ENCODE data around the gene DLST.

Gene DLST

DNA sequence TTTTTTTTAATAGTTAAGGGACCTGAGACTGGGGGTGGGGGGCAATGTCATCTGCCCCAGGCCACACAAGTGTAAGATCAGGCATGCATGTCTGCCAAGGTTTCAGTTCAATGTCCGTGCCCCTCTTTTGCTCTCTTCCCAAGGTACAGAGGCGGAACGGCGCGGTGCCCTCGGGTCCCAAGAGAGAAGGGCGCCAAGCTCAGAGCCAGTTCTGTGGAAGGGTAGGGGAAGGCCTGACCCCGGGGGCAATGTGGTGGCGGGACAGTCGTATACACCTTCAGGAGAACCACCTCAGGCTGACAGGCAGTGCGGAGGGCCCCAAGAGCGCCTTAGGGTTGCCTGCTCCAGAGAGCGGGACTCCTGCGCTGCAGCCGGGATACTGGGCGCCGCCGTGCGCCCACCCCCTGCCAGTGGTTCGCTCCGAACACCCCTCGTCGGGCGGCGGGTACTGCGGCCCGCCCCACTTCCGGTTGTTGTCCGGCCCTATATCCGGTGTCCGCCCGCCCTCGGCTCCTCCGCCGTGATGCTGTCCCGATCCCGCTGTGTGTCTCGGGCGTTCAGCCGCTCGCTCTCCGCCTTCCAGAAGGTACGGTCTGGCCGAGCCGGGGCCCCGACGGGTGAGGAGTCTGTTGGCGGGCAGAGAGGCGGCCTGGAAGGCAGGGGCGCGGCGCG lies at the start of gene DLST:
Gene DLST (plus strand): TSS at position 486 of the 672 bp plus-strand sequence. CDS start 38 bp downstream, at position 524.
- peak; percentile 90 for DNase-seq (ENCODE audit: low spot score)

DNA sequence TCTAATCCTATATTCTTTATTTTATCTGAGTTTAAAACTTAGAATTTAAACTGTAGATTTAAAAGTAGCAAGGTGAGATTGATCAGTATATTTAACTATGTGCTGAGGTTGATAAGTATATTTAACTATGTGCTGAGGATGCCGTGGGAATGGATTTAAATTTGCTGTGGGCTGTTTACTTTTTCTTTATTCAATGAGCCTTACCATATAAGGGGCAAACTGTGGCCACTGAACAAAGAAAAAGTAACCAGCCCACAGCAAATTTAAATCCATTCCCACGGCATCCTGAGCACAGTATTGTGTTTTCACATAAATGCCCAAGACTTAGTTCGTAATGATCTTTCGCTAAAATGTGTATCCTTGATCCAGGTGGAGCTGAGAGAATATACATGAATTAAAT lies 48.9 kb upstream of the DLST start:
- no peak for DNase-seq (ENCODE audit: low spot score)

DNA sequence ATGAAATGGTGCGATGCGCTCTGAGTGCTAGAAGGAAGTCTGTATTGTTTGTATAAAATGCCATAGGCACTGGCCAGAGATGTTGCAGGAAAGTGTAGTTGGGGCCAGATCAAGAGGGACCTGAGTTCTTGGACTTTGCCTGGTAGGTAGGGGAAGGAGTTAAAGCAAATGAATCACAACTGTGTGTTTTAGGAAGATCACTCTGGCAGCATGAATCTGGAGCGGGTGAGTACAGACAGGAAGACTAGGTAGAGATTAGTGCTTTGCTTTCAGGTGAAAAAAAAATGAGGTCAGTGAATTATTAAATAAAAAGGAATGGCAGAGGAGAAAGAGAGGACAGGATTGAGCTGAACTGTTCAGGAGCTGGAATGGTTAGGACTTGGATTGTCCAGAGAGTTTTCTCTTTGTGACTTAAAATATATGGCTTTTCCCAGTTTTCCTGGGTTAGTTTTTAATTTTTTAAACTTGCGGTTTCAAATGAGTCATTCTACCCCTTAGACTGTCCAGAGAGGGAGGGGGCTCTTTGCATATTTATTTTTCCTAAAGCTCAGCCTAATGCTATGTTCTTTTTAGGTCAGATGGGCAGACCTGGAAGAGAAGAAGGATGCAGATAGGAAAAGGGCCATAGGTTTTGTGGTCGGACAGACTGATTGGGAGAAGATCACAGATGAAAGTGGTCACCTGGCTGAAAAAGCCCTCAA lies 46.9 kb upstream of the DLST start:
- DNase-seq (ENCODE audit: low spot score): no peak

DNA sequence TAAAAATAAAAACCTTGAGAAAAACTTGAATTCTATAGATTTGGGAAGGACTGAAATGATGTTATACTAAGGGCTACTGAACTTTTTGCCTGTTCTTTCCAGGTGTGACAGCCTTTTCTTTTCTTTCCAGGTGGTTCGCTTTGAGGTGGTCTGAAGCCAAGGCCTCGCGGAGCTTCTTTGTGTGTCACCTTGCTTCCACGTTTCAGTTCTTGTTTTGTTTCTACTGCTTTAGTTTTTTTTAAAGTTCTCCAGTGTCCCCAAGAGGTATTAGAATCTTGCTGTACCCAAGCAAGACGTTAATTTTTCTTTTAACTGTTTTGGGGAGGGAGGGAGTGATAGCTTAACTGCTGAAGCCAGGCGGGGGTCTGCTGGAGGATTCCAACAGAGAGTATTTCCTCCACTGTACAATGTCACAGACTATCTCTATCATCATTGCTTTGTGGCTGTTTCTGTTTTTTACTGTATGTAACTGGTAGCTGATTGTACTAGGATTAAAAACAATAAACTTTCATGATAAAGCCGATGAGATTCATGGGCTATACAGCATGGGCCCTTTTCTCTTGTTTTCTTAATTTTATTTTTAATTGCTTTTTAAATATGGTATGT lies 46.0 kb upstream of the DLST start:
- DNase-seq (ENCODE audit: low spot score): no peak

DNA sequence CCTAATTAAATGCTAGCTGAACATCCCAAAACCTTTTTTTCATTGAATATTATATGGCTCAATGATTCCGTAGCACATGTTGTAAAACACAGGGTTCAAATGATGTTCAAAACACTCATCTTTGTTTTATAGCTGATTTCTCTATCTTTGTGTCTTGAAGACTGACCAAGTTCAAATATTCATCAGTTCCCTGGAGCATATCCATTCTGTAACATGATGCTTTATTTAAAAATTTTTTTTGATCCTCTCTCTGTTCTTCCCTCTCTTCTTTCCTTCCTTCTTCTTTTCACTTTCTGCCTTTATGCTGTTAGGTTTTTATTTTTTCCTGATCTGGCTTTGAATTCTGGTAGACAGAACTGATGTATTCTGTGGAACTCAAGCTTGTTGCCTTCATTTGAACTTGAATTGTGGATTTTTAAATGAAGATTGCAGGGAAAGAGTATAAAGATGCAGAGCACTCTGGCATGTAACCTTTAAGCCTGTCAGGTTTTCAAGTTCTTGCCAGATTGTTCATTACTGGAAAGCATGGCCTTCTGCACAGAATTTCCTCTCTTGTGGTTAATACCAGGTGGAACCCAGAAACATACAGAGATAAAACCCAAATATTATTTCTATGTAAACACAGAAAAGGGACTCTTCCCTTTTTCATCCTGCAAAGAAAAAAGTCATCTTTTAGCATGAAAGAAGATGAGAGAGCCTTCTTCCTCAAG lies 45.3 kb upstream of the DLST start:
- DNase-seq (ENCODE audit: low spot score): no peak

DNA sequence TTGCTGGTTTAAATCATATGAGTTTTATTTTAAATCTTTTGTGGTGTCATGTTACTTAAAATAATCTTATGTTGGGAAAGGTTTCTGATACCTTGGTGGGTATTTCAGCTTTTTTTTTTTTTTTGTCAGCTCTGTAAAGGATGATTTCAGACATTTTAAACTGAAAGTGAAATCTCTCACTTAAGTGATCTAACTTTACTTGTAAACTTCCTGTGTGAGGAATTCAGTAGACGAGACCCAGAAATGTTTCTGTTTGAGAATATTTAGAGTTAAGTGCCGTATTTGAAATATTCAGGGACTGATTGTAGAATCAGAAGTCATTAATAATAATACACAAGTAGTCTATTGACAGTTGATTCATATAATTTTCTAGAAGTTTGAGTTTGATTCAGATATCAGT lies 43.5 kb upstream of the DLST start:
- DNase-seq (ENCODE audit: low spot score): no peak

DNA sequence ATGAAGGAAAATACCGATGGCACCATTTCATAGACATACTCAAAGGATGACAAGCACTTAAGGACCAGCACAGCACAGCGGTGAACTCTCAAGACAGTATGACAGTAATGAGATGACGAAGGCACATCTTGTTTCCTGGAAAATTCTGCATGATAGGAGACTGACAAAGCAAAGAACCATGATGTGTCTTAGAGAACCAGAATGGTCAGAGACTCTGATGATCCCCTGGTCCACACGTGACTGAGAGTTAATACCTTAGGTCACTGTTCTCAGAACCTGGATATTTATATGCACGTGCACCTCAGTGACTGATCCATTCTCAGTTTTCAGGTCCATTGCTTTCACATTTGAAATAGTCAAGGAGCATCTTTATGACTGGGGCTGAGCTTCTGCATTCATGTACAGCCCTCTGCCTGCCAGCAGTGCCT lies 41.1 kb upstream of the DLST start:
- no peak for DNase-seq (ENCODE audit: low spot score)

DNA sequence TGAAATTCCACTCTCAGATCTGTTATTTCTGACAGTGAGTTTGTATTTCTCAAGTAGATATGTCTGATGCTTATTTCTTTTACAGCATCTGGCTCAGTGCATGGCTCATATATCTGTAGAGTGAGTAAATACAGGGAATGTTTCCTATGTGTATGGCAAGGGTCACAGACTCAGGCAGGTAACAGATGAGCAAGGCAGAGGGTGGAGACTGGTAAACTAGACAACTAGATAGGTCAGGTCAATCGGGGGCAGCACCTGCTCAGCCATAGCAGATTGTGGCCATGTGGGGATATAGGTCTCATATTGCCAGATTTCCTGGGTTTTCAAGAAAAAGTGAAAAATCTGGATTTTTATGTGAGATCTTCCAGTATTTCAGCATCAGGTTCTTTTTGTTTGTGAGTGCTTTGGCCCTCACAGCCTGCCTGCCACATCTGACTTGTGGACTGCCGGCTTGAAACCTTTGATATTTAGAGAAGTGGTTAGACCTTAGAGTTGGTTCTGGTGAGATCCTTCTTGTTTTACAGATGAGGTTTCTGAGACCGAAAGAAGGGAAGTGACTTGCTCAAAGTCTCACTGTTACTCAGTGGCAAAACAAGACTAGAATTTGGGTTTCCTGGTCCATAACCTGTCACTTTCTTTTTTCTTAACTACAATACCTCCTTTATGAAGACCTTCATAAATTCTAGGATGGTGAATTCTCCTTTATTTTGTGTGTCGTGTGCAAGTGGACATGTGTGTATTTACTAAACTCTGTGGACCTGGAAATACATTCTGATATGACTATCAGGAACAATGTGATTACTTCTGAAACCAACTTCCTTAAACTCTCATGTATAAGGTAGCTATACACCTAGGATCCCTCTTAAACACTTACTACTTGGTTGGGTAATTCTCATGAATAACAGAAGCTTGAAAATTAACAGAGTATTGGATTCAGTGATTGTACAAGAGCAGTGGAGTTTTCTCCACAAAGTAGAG lies 40.2 kb upstream of the DLST start:
- DNase-seq (ENCODE audit: low spot score): no peak

DNA sequence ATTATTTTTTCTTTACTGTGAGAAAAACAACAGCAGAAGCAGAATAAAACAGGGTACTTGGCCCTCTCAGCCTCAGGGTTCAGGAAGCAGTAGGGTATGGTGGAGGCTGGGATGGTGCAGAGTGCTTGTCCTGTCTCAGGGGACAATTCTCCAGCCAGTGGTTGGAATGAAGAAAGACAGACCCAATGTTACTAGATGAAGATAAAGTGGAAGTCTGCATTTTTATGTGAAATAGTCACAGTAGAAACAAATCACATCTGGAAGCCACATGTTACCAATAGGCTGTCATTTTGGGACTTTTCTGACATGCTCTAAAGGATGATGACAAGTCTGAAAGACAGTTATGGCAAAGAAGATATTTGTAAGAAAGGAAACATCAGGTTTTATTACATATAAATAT lies 38.1 kb upstream of the DLST start:
- DNase-seq (ENCODE audit: low spot score): no peak

DNA sequence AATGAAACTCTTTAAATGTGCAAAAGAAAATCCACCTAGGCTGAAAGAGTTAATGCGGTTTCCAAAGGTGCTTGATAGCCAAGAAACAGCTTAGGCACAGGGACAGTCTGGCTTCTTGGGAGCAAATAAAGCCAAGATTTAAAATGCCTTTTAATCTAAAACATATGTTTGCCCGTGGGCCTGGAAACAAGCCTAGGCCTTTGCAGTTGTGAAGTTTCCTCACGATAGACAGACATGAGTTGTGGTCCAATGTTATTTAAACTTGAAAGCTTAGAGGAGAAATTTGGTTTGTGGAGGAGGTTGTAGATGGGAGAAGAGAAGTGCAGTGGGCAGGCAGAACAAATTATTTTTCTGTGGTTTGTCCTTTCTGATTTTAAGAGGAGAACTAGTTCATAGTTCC lies 35.5 kb upstream of the DLST start:
- DNase-seq (ENCODE audit: low spot score): no peak

DNA sequence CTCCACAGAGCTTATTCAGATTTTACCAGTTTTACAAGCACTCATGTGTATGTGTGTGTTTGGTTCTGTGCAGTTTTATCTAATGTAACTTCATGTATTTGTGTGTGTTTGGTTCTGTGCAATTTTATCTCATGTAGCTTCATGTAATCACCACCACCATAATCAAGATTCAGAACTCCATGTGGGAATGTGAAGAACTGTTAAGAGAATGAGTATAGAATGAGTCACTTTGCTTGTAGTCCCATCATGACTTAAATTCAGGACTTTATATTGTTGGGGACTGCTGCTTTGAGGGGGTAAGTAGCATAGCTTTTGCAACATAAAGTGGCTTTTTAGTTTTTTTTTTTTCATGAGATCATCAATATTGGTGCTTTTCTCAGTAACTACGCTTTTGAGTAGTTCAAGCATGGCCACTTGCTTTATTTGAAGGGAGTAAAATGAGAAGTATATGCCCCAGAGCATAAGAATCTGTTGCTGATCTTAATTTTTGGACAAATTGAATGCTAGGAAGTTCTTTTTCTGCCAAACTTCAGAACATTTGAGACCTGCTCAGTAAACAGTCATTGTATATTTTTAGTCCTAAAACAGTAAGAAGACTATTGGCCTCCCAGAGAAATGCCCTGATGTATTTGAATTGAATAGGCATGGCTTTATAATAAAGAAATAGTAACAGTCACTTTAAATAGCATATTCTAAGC lies 34.6 kb upstream of the DLST start:
- no peak for DNase-seq (ENCODE audit: low spot score)

DNA sequence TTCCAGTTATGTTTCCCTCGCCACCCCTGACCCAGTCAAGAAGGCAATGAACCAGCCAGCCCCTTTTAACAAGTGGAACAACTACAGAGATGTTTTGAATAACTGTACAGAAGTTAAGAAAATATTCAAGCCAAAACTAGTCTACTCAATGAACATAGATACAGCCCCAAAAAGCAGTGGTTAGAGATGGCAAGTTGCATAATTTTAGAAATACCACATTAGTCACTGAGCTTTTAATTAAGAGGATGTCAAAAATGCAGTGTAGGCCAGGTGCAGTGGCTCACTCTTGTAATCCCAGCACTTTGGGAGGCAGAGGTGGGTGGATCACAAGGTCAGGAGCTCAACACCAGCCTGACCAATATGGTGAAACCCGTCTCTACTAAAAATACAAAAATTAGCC lies 32.9 kb upstream of the DLST start:
- no peak for DNase-seq (ENCODE audit: low spot score)

DNA sequence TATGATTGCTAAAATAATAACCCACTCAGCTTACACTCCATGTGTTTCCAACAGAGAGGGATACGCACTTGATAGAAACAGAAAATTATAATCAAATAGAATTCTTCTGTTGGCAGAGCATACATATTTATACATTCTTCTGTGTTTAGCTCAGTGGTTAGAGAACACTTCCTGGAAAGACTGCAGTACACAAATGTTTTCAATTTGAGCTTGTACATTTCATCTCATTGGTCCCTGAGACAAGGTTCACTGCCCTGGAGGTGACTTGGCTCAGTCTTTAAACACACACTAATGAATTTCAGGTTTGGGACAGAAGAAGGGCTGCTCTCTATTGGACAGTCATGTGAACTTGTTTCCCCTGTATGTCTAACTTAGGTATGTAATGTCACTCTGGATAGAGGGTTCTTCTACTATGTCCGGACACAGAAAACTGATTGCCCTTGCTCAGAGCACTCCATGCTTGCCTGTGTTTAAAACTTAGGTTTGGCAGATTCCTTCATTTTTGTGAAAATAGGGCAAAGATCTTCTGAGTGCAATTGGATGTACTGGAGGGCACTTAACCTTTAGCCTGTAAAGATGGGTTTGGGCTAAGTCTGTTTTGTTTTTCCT lies 28.7 kb upstream of the DLST start:
- no peak for DNase-seq (ENCODE audit: low spot score)

DNA sequence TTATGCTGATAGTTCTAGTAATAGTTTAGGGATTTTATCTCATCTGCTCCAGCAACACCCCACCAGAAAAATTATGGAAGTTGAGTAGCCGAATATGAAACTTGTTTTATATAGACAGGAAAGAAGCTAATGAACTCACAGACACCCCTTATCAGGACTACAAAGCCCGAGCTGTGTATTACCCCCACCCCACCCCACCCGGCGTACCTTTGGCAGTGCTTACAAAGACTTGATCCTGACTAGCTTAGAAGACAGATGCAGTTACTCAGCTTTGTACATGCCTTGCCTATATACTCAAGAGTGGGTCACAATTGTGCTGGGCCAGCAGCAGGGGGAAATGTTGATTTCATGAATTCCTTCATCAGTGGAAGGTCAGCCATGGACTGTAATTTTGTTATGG lies 28.1 kb upstream of the DLST start:
- DNase-seq (ENCODE audit: low spot score): no peak

DNA sequence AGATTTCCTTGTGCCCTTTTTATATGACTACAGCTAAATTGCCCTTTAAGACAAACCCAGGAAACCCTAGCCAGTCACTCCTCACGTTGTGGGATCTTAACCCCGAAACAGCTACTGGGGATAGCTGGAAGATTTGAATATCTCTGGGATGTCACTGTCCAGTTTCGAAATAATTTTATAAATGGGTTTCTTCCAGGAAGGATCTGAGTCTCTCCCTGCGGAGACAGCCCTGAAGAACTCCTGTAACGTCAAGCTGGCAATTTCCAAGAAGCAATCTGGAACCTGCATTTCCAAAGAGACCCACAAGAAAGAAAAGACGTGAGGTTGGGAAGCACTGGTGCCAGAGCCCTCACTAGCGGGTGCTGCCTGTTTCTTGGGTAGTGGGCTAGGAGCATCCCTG lies 26.7 kb upstream of the DLST start:
- DNase-seq (ENCODE audit: low spot score): no peak

DNA sequence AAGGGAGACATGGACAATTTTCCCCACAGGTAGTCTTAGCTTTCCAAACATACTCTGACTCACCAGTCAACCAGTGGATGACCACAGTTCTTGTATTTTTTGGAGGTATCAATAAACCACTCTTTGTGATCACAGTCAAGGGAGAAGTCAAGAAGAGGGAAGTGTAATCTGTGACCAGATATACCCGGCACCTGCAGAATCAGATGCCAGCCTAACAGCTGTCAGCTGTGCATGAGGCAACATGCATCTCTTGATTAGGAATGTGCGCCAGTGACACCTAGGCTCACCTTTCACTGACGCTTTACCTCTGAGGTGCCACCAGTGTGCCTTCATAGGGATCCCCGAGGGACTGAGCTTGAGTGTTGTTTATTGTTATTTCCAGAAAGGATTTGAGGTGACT lies 25.8 kb upstream of the DLST start:
- DNase-seq (ENCODE audit: low spot score): no peak

DNA sequence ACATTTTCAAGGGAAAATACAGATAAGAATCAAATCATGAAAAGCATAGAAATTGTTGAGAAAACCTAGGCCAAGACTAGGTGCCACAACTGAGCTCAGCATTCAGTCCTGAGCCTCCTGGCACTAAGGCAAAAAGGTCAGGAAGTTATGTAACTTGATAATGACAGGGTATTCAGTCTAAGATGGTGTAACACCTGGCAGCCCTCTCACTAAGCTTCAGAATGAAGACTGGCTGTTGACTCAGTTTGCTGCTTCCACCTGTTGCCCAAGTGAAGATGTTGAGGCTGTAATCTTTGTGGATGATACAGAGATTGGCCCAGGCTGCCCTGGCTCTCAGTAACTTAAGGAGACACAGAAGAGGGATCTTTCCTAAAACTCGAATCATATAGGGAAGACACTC lies 25.4 kb upstream of the DLST start:
- no peak for DNase-seq (ENCODE audit: low spot score)

DNA sequence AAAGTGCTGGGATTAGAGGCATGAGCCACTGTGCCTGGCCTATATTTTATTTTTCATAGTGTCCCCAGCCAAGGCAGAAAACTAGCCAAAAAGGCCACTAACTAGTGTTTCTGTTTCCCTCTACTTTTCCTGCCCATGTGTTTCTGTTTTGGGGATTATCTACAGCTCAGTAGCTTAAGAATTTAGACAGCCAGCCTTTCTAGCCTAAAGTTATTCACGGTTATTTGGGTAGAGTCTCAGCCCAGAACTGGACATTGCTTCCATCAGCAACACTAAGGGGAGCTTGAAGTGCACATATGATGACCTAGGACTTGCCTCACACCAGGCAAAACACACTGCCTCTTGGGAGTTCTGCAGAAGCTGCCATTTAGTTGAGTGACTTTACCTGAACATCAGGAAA lies 23.7 kb upstream of the DLST start:
- DNase-seq (ENCODE audit: low spot score): no peak

DNA sequence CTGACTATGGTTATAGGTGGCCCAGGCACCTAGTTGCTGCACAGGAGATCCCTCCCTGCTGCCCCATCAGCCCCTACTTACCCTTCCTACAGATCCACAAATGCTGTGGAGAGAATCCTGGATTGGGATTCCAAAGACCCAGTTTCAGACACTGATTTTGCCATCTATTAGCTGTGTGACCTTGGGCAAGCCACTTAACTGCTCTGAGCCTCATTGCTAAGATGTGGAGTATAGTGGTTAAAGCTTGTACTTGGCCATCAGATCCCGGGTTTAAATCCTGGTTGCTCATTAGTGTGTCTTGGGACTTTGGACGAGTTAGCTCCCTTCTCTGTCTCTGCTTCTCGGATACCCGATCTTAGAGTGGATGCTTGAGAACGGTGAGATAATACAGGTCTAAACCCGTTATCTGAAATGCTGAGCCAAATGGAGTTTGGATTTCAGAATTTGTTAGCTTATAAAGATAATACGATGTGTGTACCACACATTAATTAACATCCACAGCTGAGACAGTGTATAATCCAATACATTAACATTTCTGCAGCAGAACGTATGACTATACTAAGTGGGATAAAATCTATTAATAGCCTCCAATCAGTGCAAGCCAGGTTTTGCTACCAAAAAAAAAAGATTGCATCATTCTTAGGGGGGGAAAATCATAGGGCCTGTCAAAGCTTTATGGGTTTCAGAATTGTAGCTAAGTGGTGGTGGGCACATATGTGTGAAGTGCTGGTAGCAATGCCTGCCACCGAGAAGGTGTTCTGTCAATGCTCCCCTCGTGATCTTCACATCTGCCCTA lies 21.8 kb upstream of the DLST start:
- no peak for DNase-seq (ENCODE audit: low spot score)

Data from LoVo (cell line).